ENCODE measurements around the gene PCDHGB2.
"Not testable (repeated sequence)": the region's sequence is repeated elsewhere in the genome, so short reads cannot be mapped to it uniquely, and the experiment has no call there.

PCDHGB2 gene

DNA sequence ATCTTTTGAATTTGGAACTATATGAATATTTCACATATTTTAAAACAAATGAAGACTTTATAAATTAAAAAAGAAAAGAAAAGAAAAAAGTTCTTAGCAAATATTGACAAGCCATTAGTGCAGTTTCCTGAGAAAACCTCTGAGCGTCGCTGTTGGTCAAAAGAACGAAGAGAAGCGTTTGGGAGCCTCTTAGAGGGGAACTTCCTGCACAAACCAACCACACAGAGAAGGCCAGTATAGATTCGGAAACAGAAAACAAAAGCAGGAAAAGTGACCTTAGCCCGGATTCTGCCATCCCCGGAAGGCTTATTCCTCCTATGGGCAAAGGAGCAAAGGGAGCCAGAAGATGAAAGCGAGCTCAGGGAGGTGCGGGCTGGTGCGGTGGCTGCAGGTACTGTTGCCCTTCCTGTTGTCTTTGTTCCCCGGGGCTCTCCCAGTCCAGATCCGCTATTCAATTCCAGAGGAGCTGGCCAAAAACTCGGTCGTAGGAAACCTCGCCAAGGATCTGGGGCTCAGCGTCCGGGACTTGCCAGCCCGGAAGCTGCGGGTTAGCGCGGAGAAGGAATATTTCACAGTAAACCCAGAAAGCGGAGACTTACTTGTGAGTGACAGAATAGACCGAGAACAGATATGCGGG is at the start of gene PCDHGB2:
Gene PCDHGB2 (plus strand): TSS at position 205 of the 637 bp plus-strand sequence. CDS start 142 bp downstream, at position 347.
- DNase-seq, result peak; percentile 31 to 43 (median 38)

GRCh38 chr5:141313711-141314110 is 46.1 kb upstream of the PCDHGB2 start:
- no peak for DNase-seq

DNA sequence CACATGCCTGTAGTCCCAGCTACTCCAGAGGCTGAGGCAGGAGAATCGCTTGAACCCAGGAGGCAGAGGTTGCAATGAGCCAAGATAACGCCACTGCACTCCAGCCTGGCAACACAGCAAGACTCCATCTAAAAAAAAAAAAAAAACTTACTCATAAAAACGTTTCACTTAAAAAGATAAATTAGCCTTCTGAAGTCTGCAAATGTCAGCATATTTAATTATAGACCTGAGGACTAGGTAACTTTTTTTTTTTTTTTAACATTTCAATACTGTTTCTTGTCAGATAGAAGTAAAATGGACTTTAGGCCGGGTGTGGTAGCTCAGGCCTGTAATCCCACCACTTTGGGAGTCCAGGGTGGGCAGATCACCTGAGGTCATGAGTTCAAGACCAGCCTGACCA is 42.8 kb upstream of the PCDHGB2 start:
- DNase-seq, result not testable (repeated sequence)

DNA sequence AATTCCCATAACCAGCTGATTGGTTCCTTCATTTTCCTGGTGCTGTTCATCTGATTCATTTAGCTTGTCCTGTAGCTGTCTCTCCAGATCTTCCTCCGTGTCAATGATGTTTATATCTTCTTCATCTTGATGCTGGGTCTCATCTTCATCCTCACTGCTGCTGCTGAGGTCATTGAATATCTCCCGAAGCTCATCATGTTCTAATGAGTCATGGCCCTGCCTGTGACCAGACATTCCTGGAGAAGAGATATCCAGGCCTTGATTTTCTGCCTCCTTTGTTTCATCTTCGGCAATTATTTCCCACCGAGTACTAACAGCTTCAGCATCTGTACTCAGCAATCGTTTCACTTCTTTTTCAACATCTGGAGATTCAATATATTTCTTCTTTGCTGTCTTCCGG is 40.6 kb upstream of the PCDHGB2 start:
- no peak for DNase-seq

GRCh38 chr5:141319699-141320098 is 40.1 kb upstream of the PCDHGB2 start:
- no peak for DNase-seq

- peak; percentile 96 to 98 (median 97) for DNase-seq
Observed at GRCh38 chr5:141320225-141321169, 39.3 kb upstream of the PCDHGB2 start, which contains the start of gene TAF7. Gene TAF7 (minus strand): TSS chr5:141320784. CDS start chr5:141320044, 740 bp downstream.

DNA sequence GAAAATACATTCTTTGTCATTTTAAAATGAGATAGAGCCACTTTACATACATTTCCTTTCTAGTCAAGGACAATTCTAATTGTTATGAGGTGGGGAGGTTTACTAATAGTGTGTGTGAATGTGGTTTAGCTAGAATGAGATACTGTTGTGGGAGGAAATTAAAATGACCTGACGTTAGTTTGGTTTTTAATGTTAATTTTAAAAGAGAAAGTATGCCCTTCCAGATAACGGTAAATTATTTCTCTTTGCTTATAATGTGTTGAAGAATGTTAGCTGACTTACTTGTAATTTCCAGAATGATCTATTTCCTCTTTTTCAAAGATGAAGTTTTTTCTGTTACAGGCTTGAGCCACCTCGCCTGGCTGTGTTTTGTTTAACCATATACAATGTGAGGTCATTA is 37.5 kb upstream of the PCDHGB2 start:
- DNase-seq, result no peak

GRCh38 chr5:141326088-141326854 is 33.5 kb upstream of the PCDHGB2 start:
- peak; percentile 39 to 53 (median 51) for DNase-seq

DNA sequence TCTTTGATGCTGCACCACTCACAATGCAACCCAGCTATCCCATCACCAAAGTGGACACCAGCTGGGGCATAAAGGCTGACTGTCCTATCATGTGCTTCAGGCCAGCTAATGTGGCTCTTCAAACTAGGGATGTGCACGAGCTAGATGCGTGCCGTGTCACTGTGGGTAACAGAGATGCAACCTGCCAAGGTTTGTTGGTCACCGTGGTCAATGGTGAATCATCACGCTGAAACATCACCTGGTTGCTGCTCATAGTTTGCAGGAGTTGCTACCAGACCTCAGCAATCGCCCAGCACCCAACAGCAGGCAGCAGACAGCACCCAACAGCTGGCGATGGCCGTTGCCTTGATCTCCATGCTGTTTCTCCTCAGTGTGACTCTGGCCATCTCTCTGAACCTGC is 31.6 kb upstream of the PCDHGB2 start:
- no peak for DNase-seq

GRCh38 chr5:141330299-141331080 is 29.3 kb upstream of the PCDHGB2 start, which contains the start of gene PCDHGA1:
Gene PCDHGA1 (plus strand): TSS chr5:141330514.
- peak in 1 of 3 donors; percentile 16 for DNase-seq

GRCh38 chr5:141332571-141332970 is 27.2 kb upstream of the PCDHGB2 start:
- not testable (repeated sequence) for DNase-seq

DNA sequence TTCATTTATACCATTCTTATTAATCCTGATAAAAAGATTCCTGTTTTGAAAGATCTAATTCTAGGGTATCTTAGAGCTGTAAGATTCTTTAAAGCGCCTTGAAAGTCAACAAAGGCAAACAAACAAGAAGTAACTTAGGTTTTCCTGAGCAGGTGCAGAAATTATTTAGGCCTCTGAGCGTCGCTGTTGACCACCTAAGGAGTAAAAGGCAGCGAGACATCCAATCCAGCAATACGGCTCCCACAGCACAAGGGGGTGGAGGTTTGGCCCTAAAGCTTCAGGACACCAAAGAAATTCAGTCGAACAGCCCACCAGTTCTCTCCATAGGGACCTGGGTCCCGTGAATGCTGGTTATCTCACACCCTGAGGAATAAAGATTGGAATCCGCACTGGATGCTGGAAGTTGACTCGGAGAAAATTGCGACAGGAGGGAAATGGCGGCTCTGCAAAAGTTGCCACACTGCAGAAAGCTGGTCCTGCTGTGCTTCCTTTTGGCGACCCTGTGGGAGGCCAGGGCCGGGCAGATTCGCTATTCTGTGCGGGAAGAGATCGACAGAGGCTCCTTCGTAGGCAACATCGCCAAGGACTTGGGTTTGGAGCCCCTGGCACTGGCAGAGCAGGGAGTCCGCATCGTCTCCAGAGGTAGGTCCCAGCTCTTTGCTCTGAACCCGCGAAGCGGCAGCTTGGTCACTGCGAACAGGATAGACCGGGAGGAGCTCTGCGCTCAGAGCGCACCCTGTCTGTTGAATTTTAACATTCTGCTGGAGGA is 21.1 kb upstream of the PCDHGB2 start, which contains the start of gene PCDHGA2:
Gene PCDHGA2 (plus strand): TSS at position 223 of the 769 bp plus-strand sequence.
- no peak for DNase-seq

DNA sequence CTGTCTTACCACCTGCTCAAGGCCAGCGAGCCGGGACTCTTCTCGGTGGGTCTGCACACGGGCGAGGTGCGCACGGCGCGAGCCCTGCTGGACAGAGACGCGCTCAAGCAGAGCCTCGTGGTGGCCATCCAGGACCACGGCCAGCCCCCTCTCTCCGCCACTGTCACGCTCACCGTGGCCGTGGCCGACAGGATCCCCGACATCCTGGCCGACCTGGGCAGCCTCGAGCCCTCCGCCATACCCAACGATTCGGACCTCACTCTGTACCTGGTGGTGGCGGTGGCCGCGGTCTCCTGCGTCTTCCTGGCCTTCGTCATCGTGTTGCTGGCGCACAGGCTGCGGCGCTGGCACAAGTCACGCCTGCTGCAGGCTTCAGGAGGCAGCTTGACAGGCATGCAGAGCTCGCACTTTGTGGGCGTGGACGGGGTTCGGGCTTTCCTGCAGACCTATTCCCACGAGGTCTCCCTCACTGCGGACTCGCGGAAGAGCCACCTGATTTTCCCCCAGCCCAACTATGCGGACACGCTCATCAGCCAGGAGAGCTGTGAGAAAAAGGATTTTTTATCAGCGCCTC is 18.9 kb upstream of the PCDHGB2 start:
- not testable (repeated sequence) for DNase-seq

DNA sequence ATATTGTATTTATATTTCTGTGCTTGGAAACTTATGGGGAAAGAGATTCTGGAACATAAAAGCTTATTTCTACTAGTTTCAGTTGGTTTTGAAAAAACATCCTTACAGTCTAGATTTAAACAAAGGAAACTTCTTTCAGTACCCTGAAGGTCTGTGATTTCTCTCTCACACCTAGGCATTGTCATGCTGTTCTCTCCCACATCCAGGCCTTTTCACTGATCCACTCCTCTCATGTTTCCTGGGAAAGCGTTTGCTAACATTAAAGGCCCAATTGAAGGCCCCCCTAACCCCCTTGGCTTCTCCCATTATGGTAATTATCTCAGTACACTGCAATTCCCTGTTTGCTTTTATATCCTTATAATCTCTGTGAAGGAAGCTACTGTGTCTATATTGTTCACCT is 17.0 kb upstream of the PCDHGB2 start:
- DNase-seq, result no peak

GRCh38 chr5:141343242-141343952 is 16.4 kb upstream of the PCDHGB2 start, which contains the start of gene PCDHGA3:
Gene PCDHGA3 (plus strand): TSS chr5:141343829. CDS start chr5:141344034, 205 bp downstream.
- peak; percentile 32 to 38 (median 35) for DNase-seq

DNA sequence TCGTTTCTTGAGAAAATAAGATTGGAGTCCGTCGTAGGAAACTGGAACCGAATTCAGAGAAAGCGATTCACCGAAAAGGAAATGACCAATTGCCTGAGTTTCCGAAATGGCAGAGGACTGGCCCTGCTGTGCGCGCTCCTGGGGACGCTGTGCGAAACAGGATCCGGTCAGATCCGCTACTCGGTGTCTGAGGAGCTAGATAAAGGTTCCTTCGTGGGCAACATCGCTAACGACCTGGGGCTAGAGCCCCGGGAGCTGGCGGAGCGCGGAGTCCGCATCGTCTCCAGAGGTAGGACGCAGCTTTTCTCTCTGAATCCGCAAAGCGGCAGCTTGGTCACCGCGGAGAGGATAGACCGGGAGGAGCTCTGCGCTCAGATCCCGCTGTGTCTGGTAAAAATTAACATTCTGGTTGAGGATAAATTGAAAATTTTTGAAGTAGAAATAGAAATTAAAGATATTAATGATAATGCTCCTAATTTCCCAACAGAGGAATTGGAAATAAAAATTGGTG is 15.8 kb upstream of the PCDHGB2 start:
- no peak for DNase-seq

DNA sequence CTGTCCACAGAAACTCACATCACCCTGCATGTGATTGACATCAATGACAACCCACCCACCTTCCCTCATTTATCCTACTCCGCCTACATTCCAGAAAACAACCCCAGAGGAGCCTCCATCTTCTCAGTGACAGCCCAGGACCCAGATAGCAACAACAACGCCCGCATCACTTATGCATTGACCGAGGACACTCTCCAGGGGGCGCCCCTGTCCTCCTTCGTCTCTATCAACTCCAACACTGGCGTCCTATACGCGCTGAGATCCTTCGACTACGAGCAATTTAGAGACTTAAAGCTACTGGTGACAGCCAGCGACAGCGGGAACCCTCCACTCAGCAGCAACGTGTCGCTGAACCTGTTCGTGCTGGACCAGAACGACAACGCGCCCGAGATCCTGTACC is 14.5 kb upstream of the PCDHGB2 start:
- DNase-seq, result no peak

DNA sequence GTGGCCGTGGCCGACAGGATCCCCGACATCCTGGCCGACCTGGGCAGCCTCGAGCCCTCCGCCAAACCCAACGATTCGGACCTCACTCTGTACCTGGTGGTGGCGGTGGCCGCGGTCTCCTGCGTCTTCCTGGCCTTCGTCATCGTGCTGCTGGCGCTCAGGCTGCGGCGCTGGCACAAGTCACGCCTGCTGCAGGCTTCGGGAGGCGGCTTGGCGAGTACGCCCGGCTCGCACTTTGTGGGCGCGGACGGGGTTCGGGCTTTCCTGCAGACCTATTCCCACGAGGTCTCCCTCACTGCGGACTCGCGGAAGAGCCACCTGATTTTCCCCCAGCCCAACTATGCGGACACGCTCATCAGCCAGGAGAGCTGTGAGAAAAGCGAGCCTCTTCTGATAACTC is 13.8 kb upstream of the PCDHGB2 start:
- DNase-seq, result not testable (repeated sequence)

DNA sequence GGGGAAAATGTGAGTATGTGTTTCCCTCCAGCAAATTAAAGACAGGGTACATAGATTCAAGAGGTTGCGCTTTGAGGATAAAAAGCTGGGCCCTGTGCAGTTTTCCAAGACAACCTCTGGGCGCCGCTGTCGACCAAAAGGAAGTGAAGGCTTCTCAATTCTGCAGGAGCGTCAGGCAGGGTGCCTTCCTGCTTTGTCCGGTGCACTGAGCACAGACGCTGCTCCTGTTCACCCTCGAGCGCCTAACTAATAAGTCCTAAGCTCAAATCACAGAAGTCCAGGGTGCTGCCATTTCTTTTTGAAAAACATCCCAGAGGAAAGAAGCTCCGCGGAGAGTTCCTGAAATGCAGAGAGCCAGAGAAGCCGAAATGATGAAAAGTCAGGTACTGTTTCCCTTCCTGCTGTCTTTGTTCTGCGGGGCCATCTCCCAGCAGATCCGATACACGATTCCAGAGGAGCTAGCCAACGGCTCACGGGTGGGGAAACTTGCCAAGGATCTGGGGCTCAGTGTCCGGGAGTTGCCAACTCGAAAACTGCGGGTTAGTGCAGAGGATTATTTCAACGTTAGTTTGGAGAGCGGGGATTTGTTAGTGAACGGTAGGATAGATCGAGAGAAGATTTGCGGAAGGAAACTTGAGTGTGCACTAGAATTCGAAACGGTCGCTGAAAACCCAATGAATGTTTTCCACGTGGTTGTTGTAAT is 9.7 kb upstream of the PCDHGB2 start, which contains the start of gene PCDHGB1:
Gene PCDHGB1 (plus strand): TSS at position 183 of the 703 bp plus-strand sequence. CDS start 162 bp downstream, at position 345.
- DNase-seq, result peak in 2 of 3 donors; percentile 31 to 51
